GM12878 (cell line): ENCODE results near the gene PPM1N. TPM values are rescaled to one million over a fixed set of nuclear protein-coding genes. Genes with fewer than 3 reads are reported as not detected.

Experiments
- ATF7 ChIP-seq: fragments of 450-650 bp; IDR thresholded peaks from 2 replicates; pipeline ENCODE4 v1.6.1; 2016; ENCODE audit warnings: low read depth, mild to moderate bottlenecking
- BHLHE40 ChIP-seq, 2 experiments: fragments of 450-650 bp in 1 of 2; IDR thresholded peaks; 2 replicates each; pipeline ENCODE4 v1.6.1; 2011 to 2017; ENCODE audit warnings: low read depth in 2 of 2, borderline replicate concordance in 1 of 2, improper control_type of control experiment in 1 of 2, low read length in 1 of 2, mild to moderate bottlenecking in 1 of 2
- CBX5 ChIP-seq: sonication (generic); IDR thresholded peaks from 2 replicates; pipeline ENCODE4 v1.6.1; 2016; ENCODE audit warnings: low read depth, moderate library complexity, mild to moderate bottlenecking, inconsistent platforms
- CTCF ChIP-seq, 3 experiments: IDR thresholded peaks in 2 of 3; conservative IDR thresholded peaks in 1 of 3; 2 replicates each; pipeline ENCODE4 v1.5.1; 2011; ENCODE audit warnings: low read depth in 3 of 3, low read length in 3 of 3, mild to moderate bottlenecking in 3 of 3, control low read depth in 2 of 3, moderate library complexity in 2 of 3, inconsistent platforms in 1 of 3, mixed read lengths in 1 of 3; ENCODE audit not compliant: control insufficient read depth in 2 of 3, insufficient read depth in 1 of 3; ENCODE audit errors: extremely low read depth in 1 of 3
- HDAC6 ChIP-seq: fragments of 200-600 bp; sonication (generic); IDR thresholded peaks from one replicate; pipeline ENCODE4 v1.8.0; 2017; ENCODE audit warnings: antibody characterized with exemption; ENCODE audit not compliant: unreplicated experiment
- KLF5 ChIP-seq: fragments of 450-650 bp; IDR thresholded peaks from 2 replicates; pipeline ENCODE4 v1.6.1; 2014; ENCODE audit warnings: mild to moderate bottlenecking; ENCODE audit not compliant: partially characterized antibody
- PAX5 ChIP-seq: IDR thresholded peaks from 2 replicates; pipeline ENCODE4 v1.6.1; 2011; ENCODE audit warnings: low read depth, low read length, borderline replicate concordance
- RCOR1 ChIP-seq: conservative IDR thresholded peaks from 2 replicates; pipeline ENCODE4 v1.6.1; 2012; ENCODE audit warnings: low read depth, low read length, improper control_type of control experiment
- SIX5 ChIP-seq: IDR thresholded peaks from 2 replicates; pipeline ENCODE4 v1.6.1; 2011; ENCODE audit warnings: mild to moderate bottlenecking, low read depth, low read length, moderate library complexity; ENCODE audit not compliant: severe bottlenecking
- SMAD1 ChIP-seq: fragments of 450-650 bp; IDR thresholded peaks from 2 replicates; pipeline ENCODE4 v1.6.1; 2018; ENCODE audit warnings: mild to moderate bottlenecking, low read depth; ENCODE audit not compliant: partially characterized antibody
- SMC3 ChIP-seq: IDR thresholded peaks from 2 replicates; pipeline ENCODE4 v1.6.1; 2011; ENCODE audit warnings: low read length, improper control_type of control experiment, borderline replicate concordance
- SPI1 ChIP-seq: IDR thresholded peaks from 2 replicates; pipeline ENCODE4 v1.6.1; 2011; ENCODE audit warnings: low read depth, mild to moderate bottlenecking, low read length, moderate library complexity, borderline replicate concordance; ENCODE audit not compliant: insufficient read depth
- polyA plus RNA-seq, 11 experiments: library from polyadenylated mRNA; depleted of rRNA in 4 of 11; unstranded in 6 of 11; stranded (reverse) in 5 of 11; fragments of >200 nt; fragmentation: Nextera tagmentation in 4 of 11; fragmentation: Illumina TruSeq in 1 of 11; extraction: Ambion mirVana in 4 of 11; extraction: Trizol in 1 of 11; gene quantifications; 1 replicate in 1 of 11; 2 replicates in 10 of 11; pipeline versions ENCODE4 v1.2.1 to v1.2.3, GENCODE V29; 2011 to 2016; ENCODE audit warnings: inconsistent platforms in 2 of 11, missing spikeins in 2 of 11, low read depth in 1 of 11
- total RNA-seq, 4 experiments: library from RNA; depleted of rRNA in 3 of 4; stranded (reverse); fragments of >200 nt in 3 of 4; fragmentation: Illumina TruSeq in 1 of 4; extraction: Trizol in 1 of 4; gene quantifications; 2 replicates each; pipeline versions ENCODE4 v1.2.1 to v1.2.3, GENCODE V29; 2013 to 2021
- TF ChIP-seq, protein P1 (sequence below): fragments of 450-650 bp; IDR thresholded peaks from 2 replicates; pipeline ENCODE4 v1.6.1; 2017; ENCODE audit warnings: antibody characterized with exemption, mild to moderate bottlenecking, moderate library complexity

The PPM1N gene
- total and polyA plus RNA-seq, 10 of the 15 experiments (the other 5 are each of a cell fraction or from before 2014, with no cell fraction given): 1.6 to 5.4 (median 3.7) TPM

- TF ChIP-seq SIX5 (peak; percentile 94), SPI1 (peak; percentile 95), CBX5 (peak; percentile 31; the same call in 1 of the 2 replicates), SMAD1 (no peak), CTCF (IDR thresholded peaks at IDR 0.05 in 2 of 3, conservative IDR thresholded peaks at IDR 0.05 in 1 of 3; ENCODE audit: control insufficient read depth in 2 of 3, extremely low read depth in 1 of 3, insufficient read depth in 1 of 3, low read depth in 3 of 3, low read length in 3 of 3) (peak; percentile 82 to 98 (median 90)), HDAC6 (no peak), RCOR1 (no peak; the same call in 1 of the 2 replicates), BHLHE40 (IDR thresholded peaks at IDR 0.05; ENCODE audit: borderline replicate concordance in 1 of 2, low read depth in 2 of 2, low read length in 1 of 2) (peak; percentile 37 to 69; a peak in 3 of 4 replicates), ATF7 (peak; percentile 14; the same call in 1 of the 2 replicates), PAX5 (no peak), SMC3 (peak; percentile 90), KLF5 (no peak)
- TF ChIP-seq, protein P1, sequence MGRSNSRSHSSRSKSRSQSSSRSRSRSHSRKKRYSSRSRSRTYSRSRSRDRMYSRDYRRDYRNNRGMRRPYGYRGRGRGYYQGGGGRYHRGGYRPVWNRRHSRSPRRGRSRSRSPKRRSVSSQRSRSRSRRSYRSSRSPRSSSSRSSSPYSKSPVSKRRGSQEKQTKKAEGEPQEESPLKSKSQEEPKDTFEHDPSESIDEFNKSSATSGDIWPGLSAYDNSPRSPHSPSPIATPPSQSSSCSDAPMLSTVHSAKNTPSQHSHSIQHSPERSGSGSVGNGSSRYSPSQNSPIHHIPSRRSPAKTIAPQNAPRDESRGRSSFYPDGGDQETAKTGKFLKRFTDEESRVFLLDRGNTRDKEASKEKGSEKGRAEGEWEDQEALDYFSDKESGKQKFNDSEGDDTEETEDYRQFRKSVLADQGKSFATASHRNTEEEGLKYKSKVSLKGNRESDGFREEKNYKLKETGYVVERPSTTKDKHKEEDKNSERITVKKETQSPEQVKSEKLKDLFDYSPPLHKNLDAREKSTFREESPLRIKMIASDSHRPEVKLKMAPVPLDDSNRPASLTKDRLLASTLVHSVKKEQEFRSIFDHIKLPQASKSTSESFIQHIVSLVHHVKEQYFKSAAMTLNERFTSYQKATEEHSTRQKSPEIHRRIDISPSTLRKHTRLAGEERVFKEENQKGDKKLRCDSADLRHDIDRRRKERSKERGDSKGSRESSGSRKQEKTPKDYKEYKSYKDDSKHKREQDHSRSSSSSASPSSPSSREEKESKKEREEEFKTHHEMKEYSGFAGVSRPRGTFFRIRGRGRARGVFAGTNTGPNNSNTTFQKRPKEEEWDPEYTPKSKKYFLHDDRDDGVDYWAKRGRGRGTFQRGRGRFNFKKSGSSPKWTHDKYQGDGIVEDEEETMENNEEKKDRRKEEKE: no peak
These were observed 25.5 kb downstream of the PPM1N start (continued) for GRCh38 chr19:45523642-45524256.
